DOHH2 (cell line): Measurements from ENCODE around the gene SDCCAG8.

ENCODE experiments used
- CTCF ChIP-seq: fragments of 200-600 bp; sonication (generic); IDR thresholded peaks from one replicate; pipeline ENCODE4 v1.5.1; 2014; ENCODE audit warnings: antibody characterized with exemption, mild to moderate bottlenecking, low read depth, low read length; ENCODE audit not compliant: poor library complexity, severe bottlenecking
- EZH2phosphoT487 ChIP-seq: fragments of 200-600 bp; sonication (generic); IDR thresholded peaks from 2 replicates; pipeline ENCODE4 v1.6.1; 2017; ENCODE audit warnings: borderline replicate concordance, mild to moderate bottlenecking, antibody characterized with exemption, low read length, moderate library complexity, mixed read lengths

- TF ChIP-seq CTCF (no peak), EZH2phosphoT487 (no peak)
Observed at GRCh38 chr1:243254927-243255790, 682 bp upstream of the SDCCAG8 start, which contains the start of gene CEP170.
